ENCODE results near the gene KLHDC10.

- TF ChIP-seq, protein P1, sequence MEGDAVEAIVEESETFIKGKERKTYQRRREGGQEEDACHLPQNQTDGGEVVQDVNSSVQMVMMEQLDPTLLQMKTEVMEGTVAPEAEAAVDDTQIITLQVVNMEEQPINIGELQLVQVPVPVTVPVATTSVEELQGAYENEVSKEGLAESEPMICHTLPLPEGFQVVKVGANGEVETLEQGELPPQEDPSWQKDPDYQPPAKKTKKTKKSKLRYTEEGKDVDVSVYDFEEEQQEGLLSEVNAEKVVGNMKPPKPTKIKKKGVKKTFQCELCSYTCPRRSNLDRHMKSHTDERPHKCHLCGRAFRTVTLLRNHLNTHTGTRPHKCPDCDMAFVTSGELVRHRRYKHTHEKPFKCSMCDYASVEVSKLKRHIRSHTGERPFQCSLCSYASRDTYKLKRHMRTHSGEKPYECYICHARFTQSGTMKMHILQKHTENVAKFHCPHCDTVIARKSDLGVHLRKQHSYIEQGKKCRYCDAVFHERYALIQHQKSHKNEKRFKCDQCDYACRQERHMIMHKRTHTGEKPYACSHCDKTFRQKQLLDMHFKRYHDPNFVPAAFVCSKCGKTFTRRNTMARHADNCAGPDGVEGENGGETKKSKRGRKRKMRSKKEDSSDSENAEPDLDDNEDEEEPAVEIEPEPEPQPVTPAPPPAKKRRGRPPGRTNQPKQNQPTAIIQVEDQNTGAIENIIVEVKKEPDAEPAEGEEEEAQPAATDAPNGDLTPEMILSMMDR (optimal IDR thresholded peaks at IDR 0.05 in 1 of 3, IDR thresholded peaks at IDR 0.05 in 1 of 3, conservative IDR thresholded peaks at IDR 0.05 in 1 of 3; ENCODE audit: extremely low read depth in 1 of 3, insufficient read depth in 2 of 3, low read length in 3 of 3) = no peak
- TF ChIP-seq EZH2 (IDR thresholded peaks at IDR 0.05; ENCODE audit: low read length) = no peak
Observed at GRCh38 chr7:130137207-130137606, 66.9 kb downstream of the KLHDC10 start.
